ENCODE data around the gene MED27. TPM values are rescaled to one million over a fixed set of nuclear protein-coding genes. Genes with fewer than 3 reads are reported as not detected.

Gene MED27
- total and polyA plus RNA-seq, 9 of the 15 experiments (the other 6 are each of a cell fraction or from before 2014, with no cell fraction given) = 24.4 to 91.0 (median 36.1) TPM

GRCh38 chr9:132008184-132008803, 71.4 kb downstream of the MED27 start (continued):
- TF ChIP-seq ZNF740 (CRISPR knock-in tag; IDR thresholded peaks at IDR 0.05) (no peak), ZNF740 (tag; IDR thresholded peaks at IDR 0.05) (no peak), NFATC3 (IDR thresholded peaks at IDR 0.05) (no peak), GTF3C2 (IDR thresholded peaks at IDR 0.05; ENCODE audit: borderline replicate concordance, extremely low read depth, insufficient read length) (no peak), ZNF175 (CRISPR knock-in tag; IDR thresholded peaks at IDR 0.05; ENCODE audit: low read depth) (no peak), CUX1 (CRISPR knock-in tag; IDR thresholded peaks at IDR 0.05) (no peak), HIVEP1 (CRISPR knock-in tag; IDR thresholded peaks at IDR 0.05) (no peak), FOXK2 (conservative IDR thresholded peaks at IDR 0.05 in 1 of 2, IDR thresholded peaks at IDR 0.05 in 1 of 2; ENCODE audit: low read depth in 2 of 2) (no peak), NFIC (IDR thresholded peaks at IDR 0.05) (no peak), KAT2B (IDR thresholded peaks at IDR 0.05; ENCODE audit: low read depth, low read length) (no peak), NUFIP1 (IDR thresholded peaks at IDR 0.05; ENCODE audit: partially characterized antibody) (no peak), ZHX1 (conservative IDR thresholded peaks at IDR 0.05; ENCODE audit: low read length) (no peak), SNRNP70 (optimal IDR thresholded peaks at IDR 0.05; ENCODE audit: low read depth, low read length) (no peak), ETV5 (CRISPR knock-in tag; IDR thresholded peaks at IDR 0.05; ENCODE audit: low read depth) (no peak), XRCC5 (IDR thresholded peaks at IDR 0.05; ENCODE audit: low read depth, low read length) (no peak)

Measured in K562 (cell line).